GM23338 (cell line): Measurements from ENCODE around the gene PTGFR. TPM values are rescaled to one million over a fixed set of nuclear protein-coding genes. Genes with fewer than 3 reads are reported as not detected.

Experiments
- ATAC-seq: fragments of 200-7000 bp; cut with Tn5 transposase; 3 replicates; pipeline ENCODE4 v1.9.1; 2020
- DNase-seq: peaks from one replicate; pipeline ENCODE4 v3.0.0-alpha.2; 2015; ENCODE audit warnings: low spot score
- H2AFZ ChIP-seq: fragments of 200-600 bp; sonication (generic); 2 replicates; pipeline ENCODE4 v1.8.0; 2016; ENCODE audit warnings: antibody characterized with exemption, mild to moderate bottlenecking, moderate library complexity
- H3F3A ChIP-seq: fragments of 200-600 bp; sonication (generic); replicated peaks from 2 replicates; pipeline ENCODE4 v1.8.0; 2017; ENCODE audit warnings: antibody characterized with exemption, mixed run types, low read depth
- H3K27ac ChIP-seq: fragments of 200-600 bp; sonication (generic); 2 replicates; pipeline ENCODE4 v1.6.1; 2016; ENCODE audit warnings: low read depth
- H3K27me3 ChIP-seq: fragments of 200-600 bp; sonication (generic); 2 replicates; pipeline ENCODE4 v1.8.0; 2016; ENCODE audit warnings: mild to moderate bottlenecking, mixed run types, moderate library complexity; ENCODE audit not compliant: insufficient read depth
- H3K36me3 ChIP-seq: fragments of 200-600 bp; sonication (generic); 2 replicates; pipeline ENCODE4 v1.8.0; 2016; ENCODE audit warnings: mild to moderate bottlenecking; ENCODE audit not compliant: insufficient read depth
- H3K4me1 ChIP-seq: fragments of 200-600 bp; sonication (generic); 2 replicates; pipeline ENCODE4 v1.8.0; 2016; ENCODE audit warnings: mild to moderate bottlenecking, moderate library complexity; ENCODE audit not compliant: insufficient read depth
- H3K4me2 ChIP-seq: fragments of 200-600 bp; sonication (generic); 2 replicates; pipeline ENCODE4 v1.7.1; 2017; ENCODE audit warnings: mixed run types
- H3K4me3 ChIP-seq: fragments of 200-600 bp; sonication (generic); 2 replicates; pipeline ENCODE4 v1.6.1; 2016; ENCODE audit warnings: mixed run types
- H3K79me2 ChIP-seq: fragments of 200-600 bp; sonication (generic); replicated peaks from 2 replicates; pipeline ENCODE4 v1.8.0; 2017; ENCODE audit warnings: mild to moderate bottlenecking; ENCODE audit not compliant: insufficient read depth
- H3K9me2 ChIP-seq: fragments of 200-600 bp; sonication (generic); 2 replicates; pipeline ENCODE4 v1.8.0; 2017; ENCODE audit not compliant: insufficient read depth
- H4K20me1 ChIP-seq: fragments of 200-600 bp; sonication (generic); replicated peaks from 2 replicates; pipeline ENCODE4 v1.8.0; 2017; ENCODE audit warnings: mild to moderate bottlenecking; ENCODE audit not compliant: insufficient read depth
- H3K27ac Mint-ChIP-seq: 2 replicates; pipeline ENCODE4 v1.8.0; 2020; ENCODE audit warnings: inconsistent platforms, mild to moderate bottlenecking, moderate library complexity, mixed read lengths
- H3K27me3 Mint-ChIP-seq: 3 replicates; pipeline ENCODE4 v1.8.0; 2022; ENCODE audit warnings: low read depth, mild to moderate bottlenecking, moderate library complexity, mixed read lengths, inconsistent platforms; ENCODE audit not compliant: insufficient read depth, poor library complexity
- H3K36me3 Mint-ChIP-seq: 3 replicates; pipeline ENCODE4 v1.8.0; 2021; ENCODE audit warnings: low read depth, mild to moderate bottlenecking, inconsistent platforms, moderate library complexity, mixed read lengths
- H3K4me1 Mint-ChIP-seq: 3 replicates; pipeline ENCODE4 v1.8.0; 2020; ENCODE audit warnings: mild to moderate bottlenecking, inconsistent platforms, mixed read lengths
- H3K4me3 Mint-ChIP-seq: 3 replicates; pipeline ENCODE4 v1.8.0; 2021; ENCODE audit warnings: moderate library complexity, mild to moderate bottlenecking, inconsistent platforms, mixed read lengths
- H3K9me3 Mint-ChIP-seq: 3 replicates; pipeline ENCODE4 v1.8.0; 2020; ENCODE audit warnings: moderate library complexity, mild to moderate bottlenecking, inconsistent platforms, mixed read lengths
- CREB1 ChIP-seq: fragments of 250-450 bp; sonication (Bioruptor Pico); IDR thresholded peaks from 2 replicates; pipeline ENCODE4 v1.5.0; 2020; ENCODE audit warnings: low read depth, mild to moderate bottlenecking, moderate library complexity
- EZH2 ChIP-seq: fragments of 200-600 bp; sonication (generic); IDR thresholded peaks from one replicate; pipeline ENCODE4 v1.8.0; 2017; ENCODE audit warnings: antibody characterized with exemption, mild to moderate bottlenecking, low read depth; ENCODE audit not compliant: unreplicated experiment
- EZH2phosphoT487 ChIP-seq: fragments of 200-600 bp; sonication (generic); IDR thresholded peaks from one replicate; pipeline ENCODE4 v1.8.1; 2018; ENCODE audit warnings: antibody characterized with exemption; ENCODE audit not compliant: unreplicated experiment
- JUNB ChIP-seq: IDR thresholded peaks from one replicate; pipeline ENCODE4 v1.6.1; 2016; ENCODE audit warnings: antibody characterized with exemption; ENCODE audit not compliant: unreplicated experiment
- NANOG ChIP-seq: IDR thresholded peaks from 2 replicates; pipeline ENCODE4 v1.6.1; 2016; ENCODE audit warnings: antibody characterized with exemption, borderline replicate concordance
- POLR2AphosphoS5 ChIP-seq: IDR thresholded peaks from 2 replicates; pipeline ENCODE4 v1.6.1; 2016; ENCODE audit warnings: antibody characterized with exemption, low read depth
- ZNF114 ChIP-seq: fragments of 250-450 bp; sonication (Bioruptor Pico); IDR thresholded peaks from 2 replicates; pipeline ENCODE4 v1.5.0; 2020; ENCODE audit warnings: mild to moderate bottlenecking, moderate library complexity
- ZNF331 ChIP-seq: fragments of 250-450 bp; sonication (Bioruptor Pico); IDR thresholded peaks from 2 replicates; pipeline ENCODE4 v1.5.0; 2020; ENCODE audit warnings: low read depth, mild to moderate bottlenecking, moderate library complexity
- polyA plus RNA-seq: library from polyadenylated mRNA; unstranded; fragments of >200 nt; fragmentation: Nextera tagmentation; extraction: Ambion mirVana; gene quantifications from 2 replicates; pipeline ENCODE4 v1.2.1, GENCODE V29; 2016
- total RNA-seq: library from RNA; depleted of rRNA; stranded (reverse); fragments of >200 nt; shearing (Covaris generic); gene quantifications from 2 replicates; pipeline ENCODE4 v1.2.3, GENCODE V29; 2014
- TF ChIP-seq, protein P1 (sequence below): IDR thresholded peaks from 2 replicates; pipeline ENCODE4 v1.6.1; 2016; ENCODE audit warnings: antibody characterized with exemption
- TF ChIP-seq, protein P2 (sequence below): fragments of 250-450 bp; sonication (Bioruptor Pico); IDR thresholded peaks from 2 replicates; pipeline ENCODE4 v1.5.0; 2020; ENCODE audit warnings: mild to moderate bottlenecking, moderate library complexity
- TF ChIP-seq, protein P3 (sequence below), 2 experiments: fragments of 200-600 bp in 1 of 2; sonication (generic) in 1 of 2; conservative IDR thresholded peaks; 2 replicates each; pipeline versions ENCODE4 v1.5.1 to v1.6.1; 2016 to 2017; ENCODE audit warnings: antibody characterized with exemption in 2 of 2, low read depth in 2 of 2, mild to moderate bottlenecking in 2 of 2, moderate library complexity in 1 of 2
- TF ChIP-seq, protein P4 (sequence below): IDR thresholded peaks from one replicate; pipeline ENCODE4 v1.6.1; 2018; ENCODE audit warnings: antibody characterized with exemption; ENCODE audit not compliant: unreplicated experiment

The PTGFR gene
- total and polyA plus RNA-seq, 2 experiments from 2014 or later, result 0.24 TPM; not detected in 1

DNA sequence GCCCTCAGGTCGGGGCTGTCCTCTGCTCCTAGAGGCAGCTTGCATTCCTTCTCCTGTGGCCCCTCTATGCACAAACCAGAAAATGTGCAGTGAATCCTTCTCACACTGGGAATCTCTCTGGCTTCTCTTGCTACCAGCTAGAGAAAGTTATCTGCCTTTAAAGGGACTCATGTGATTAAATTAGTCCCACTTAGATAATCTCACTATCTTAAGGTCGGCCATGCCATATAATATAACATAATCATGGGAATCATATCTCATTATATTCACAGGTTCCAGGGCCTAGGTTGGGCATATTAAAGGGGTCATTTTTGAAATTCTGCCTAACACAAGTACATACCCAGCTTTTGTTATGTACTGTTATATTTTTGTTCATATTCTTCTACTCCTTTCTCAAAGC, 31.4 kb downstream of the PTGFR start (continued):
- TF ChIP-seq, protein P1, sequence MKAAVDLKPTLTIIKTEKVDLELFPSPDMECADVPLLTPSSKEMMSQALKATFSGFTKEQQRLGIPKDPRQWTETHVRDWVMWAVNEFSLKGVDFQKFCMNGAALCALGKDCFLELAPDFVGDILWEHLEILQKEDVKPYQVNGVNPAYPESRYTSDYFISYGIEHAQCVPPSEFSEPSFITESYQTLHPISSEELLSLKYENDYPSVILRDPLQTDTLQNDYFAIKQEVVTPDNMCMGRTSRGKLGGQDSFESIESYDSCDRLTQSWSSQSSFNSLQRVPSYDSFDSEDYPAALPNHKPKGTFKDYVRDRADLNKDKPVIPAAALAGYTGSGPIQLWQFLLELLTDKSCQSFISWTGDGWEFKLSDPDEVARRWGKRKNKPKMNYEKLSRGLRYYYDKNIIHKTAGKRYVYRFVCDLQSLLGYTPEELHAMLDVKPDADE, result no peak
- TF ChIP-seq CREB1 (no peak), EZH2 (no peak)

DNA sequence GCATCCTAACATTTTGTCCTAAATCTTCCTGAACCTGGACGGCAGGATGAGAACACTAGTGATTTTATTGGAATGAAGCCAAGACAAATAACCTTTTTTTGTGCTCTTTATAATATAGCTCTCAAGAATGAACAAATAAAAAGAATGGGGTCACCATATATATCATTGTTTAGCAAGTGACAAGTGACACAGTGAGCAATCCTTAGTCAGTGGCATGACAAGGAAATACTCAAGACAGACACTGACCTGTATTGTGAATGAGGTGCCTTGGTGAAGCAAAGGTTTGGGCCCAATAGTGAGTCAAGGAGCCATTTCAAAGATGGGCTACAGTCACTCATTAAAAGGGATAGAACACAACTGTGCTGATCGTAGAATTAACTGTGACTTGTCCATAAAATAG, 35.7 kb downstream of the PTGFR start:
- H3F3A ChIP-seq, result no peaks in the 10 kb centered on the region
- no peak overlapping the region for H3K4me3 Mint-ChIP-seq
- H3K4me1 Mint-ChIP-seq, result no peaks in the 10 kb centered on the region
- no peak overlapping the region for H2AFZ ChIP-seq
- H4K20me1 ChIP-seq, result no peaks in the 10 kb centered on the region
- no peak overlapping the region for H3K4me3 ChIP-seq
- DNase-seq (no peak), ATAC-seq (no peak)
- no peaks in the 10 kb centered on the region for H3K27me3 ChIP-seq
- no peak overlapping the region for H3K27ac Mint-ChIP-seq
- H3K27ac ChIP-seq, result no peak overlapping the region
- H3K36me3 Mint-ChIP-seq, result no peaks in the 10 kb centered on the region
- H3K79me2 ChIP-seq, result no peaks in the 10 kb centered on the region
- no peaks in the 10 kb centered on the region; the same call in 1 of the 2 replicates for H3K9me2 ChIP-seq
- H3K4me2 ChIP-seq, result no peak overlapping the region
- H3K27me3 Mint-ChIP-seq, result no peaks in the 10 kb centered on the region
- H3K4me1 ChIP-seq, result no peaks in the 10 kb centered on the region
- H3K36me3 ChIP-seq, result no peaks in the 10 kb centered on the region
- H3K9me3 Mint-ChIP-seq, result no peaks in the 10 kb centered on the region
- TF ChIP-seq, protein P1, result no peak
- TF ChIP-seq, protein P2, sequence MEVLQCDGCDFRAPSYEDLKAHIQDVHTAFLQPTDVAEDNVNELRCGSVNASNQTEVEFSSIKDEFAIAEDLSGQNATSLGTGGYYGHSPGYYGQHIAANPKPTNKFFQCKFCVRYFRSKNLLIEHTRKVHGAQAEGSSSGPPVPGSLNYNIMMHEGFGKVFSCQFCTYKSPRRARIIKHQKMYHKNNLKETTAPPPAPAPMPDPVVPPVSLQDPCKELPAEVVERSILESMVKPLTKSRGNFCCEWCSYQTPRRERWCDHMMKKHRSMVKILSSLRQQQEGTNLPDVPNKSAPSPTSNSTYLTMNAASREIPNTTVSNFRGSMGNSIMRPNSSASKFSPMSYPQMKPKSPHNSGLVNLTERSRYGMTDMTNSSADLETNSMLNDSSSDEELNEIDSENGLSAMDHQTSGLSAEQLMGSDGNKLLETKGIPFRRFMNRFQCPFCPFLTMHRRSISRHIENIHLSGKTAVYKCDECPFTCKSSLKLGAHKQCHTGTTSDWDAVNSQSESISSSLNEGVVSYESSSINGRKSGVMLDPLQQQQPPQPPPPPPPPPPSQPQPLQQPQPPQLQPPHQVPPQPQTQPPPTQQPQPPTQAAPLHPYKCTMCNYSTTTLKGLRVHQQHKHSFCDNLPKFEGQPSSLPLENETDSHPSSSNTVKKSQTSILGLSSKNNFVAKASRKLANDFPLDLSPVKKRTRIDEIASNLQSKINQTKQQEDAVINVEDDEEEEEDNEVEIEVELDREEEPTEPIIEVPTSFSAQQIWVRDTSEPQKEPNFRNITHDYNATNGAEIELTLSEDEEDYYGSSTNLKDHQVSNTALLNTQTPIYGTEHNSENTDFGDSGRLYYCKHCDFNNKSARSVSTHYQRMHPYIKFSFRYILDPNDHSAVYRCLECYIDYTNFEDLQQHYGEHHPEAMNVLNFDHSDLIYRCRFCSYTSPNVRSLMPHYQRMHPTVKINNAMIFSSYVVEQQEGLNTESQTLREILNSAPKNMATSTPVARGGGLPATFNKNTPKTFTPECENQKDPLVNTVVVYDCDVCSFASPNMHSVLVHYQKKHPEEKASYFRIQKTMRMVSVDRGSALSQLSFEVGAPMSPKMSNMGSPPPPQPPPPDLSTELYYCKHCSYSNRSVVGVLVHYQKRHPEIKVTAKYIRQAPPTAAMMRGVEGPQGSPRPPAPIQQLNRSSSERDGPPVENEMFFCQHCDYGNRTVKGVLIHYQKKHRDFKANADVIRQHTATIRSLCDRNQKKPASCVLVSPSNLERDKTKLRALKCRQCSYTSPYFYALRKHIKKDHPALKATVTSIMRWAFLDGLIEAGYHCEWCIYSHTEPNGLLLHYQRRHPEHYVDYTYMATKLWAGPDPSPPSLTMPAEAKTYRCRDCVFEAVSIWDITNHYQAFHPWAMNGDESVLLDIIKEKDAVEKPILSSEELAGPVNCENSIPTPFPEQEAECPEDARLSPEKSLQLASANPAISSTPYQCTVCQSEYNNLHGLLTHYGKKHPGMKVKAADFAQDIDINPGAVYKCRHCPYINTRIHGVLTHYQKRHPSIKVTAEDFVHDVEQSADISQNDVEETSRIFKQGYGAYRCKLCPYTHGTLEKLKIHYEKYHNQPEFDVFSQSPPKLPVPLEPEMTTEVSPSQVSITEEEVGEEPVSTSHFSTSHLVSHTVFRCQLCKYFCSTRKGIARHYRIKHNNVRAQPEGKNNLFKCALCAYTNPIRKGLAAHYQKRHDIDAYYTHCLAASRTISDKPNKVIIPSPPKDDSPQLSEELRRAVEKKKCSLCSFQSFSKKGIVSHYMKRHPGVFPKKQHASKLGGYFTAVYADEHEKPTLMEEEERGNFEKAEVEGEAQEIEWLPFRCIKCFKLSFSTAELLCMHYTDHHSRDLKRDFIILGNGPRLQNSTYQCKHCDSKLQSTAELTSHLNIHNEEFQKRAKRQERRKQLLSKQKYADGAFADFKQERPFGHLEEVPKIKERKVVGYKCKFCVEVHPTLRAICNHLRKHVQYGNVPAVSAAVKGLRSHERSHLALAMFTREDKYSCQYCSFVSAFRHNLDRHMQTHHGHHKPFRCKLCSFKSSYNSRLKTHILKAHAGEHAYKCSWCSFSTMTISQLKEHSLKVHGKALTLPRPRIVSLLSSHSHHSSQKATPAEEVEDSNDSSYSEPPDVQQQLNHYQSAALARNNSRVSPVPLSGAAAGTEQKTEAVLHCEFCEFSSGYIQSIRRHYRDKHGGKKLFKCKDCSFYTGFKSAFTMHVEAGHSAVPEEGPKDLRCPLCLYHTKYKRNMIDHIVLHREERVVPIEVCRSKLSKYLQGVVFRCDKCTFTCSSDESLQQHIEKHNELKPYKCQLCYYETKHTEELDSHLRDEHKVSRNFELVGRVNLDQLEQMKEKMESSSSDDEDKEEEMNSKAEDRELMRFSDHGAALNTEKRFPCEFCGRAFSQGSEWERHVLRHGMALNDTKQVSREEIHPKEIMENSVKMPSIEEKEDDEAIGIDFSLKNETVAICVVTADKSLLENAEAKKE (CRISPR knock-in tag), result no peak
- TF ChIP-seq CREB1 (no peak), ZNF331 (no peak), EZH2 (no peak), EZH2phosphoT487 (no peak), JUNB (no peak), NANOG (no peak), POLR2AphosphoS5 (no peak), ZNF114 (CRISPR knock-in tag) (no peak)
- TF ChIP-seq, protein P3, sequence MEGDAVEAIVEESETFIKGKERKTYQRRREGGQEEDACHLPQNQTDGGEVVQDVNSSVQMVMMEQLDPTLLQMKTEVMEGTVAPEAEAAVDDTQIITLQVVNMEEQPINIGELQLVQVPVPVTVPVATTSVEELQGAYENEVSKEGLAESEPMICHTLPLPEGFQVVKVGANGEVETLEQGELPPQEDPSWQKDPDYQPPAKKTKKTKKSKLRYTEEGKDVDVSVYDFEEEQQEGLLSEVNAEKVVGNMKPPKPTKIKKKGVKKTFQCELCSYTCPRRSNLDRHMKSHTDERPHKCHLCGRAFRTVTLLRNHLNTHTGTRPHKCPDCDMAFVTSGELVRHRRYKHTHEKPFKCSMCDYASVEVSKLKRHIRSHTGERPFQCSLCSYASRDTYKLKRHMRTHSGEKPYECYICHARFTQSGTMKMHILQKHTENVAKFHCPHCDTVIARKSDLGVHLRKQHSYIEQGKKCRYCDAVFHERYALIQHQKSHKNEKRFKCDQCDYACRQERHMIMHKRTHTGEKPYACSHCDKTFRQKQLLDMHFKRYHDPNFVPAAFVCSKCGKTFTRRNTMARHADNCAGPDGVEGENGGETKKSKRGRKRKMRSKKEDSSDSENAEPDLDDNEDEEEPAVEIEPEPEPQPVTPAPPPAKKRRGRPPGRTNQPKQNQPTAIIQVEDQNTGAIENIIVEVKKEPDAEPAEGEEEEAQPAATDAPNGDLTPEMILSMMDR (conservative IDR thresholded peaks at IDR 0.05; ENCODE audit: low read depth in 2 of 2), result no peak
- TF ChIP-seq, protein P4, sequence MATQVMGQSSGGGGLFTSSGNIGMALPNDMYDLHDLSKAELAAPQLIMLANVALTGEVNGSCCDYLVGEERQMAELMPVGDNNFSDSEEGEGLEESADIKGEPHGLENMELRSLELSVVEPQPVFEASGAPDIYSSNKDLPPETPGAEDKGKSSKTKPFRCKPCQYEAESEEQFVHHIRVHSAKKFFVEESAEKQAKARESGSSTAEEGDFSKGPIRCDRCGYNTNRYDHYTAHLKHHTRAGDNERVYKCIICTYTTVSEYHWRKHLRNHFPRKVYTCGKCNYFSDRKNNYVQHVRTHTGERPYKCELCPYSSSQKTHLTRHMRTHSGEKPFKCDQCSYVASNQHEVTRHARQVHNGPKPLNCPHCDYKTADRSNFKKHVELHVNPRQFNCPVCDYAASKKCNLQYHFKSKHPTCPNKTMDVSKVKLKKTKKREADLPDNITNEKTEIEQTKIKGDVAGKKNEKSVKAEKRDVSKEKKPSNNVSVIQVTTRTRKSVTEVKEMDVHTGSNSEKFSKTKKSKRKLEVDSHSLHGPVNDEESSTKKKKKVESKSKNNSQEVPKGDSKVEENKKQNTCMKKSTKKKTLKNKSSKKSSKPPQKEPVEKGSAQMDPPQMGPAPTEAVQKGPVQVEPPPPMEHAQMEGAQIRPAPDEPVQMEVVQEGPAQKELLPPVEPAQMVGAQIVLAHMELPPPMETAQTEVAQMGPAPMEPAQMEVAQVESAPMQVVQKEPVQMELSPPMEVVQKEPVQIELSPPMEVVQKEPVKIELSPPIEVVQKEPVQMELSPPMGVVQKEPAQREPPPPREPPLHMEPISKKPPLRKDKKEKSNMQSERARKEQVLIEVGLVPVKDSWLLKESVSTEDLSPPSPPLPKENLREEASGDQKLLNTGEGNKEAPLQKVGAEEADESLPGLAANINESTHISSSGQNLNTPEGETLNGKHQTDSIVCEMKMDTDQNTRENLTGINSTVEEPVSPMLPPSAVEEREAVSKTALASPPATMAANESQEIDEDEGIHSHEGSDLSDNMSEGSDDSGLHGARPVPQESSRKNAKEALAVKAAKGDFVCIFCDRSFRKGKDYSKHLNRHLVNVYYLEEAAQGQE, result no peak
